Measurements from ENCODE around the gene ITPR3. TPM values are rescaled to one million over a fixed set of nuclear protein-coding genes. Genes with fewer than 3 reads are reported as not detected.

Gene ITPR3
- polyA plus RNA-seq, 1 of the 3 experiments (the other 2 are of a cell fraction), result 8.1 TPM

DNA sequence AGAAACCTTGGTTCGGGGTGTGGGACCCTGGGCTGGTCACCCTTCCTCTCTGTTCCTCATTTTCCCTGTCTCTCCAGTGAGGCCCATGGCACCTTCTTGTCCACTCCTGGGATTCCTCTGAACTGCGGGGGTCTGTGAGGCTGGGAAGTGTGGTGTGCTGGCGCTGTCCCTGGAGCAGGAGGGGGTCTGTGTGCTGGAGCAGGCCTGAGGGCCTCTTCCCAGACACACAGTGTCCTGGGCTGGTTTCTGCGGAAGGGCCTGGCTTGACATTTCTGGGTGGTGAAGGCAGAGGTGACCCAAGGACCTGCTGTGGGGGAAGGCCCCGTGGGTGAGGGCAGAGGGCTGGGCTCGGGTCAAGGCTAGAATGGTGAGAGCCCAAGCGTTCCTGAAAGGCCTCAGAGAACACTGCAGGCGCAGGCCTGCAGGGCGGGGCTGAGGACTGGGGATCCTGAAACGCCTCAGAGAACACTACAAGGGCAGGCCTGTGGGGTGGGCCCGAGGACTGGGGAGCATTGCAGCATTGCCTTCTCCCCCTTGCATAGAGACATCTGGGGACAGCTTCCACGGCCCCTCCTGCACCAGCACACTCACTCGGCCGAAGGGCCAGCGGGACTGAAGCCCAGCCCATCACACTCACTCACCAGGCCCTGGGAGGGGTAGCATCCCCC lies 30.5 kb upstream of the ITPR3 start:
- POLR2A ChIA-PET, result interaction anchor here (1.1 kb wide), 1 partner anchor 17 kb away, joined by 3 read pairs; no protein-coding TSS in a partner anchor
- H3K79me2 ChIP-seq (ENCODE audit: insufficient read depth), result no peaks in the 10 kb centered on the region
- H3K36me3 ChIP-seq (replicated peaks in 1 of 2; ENCODE audit: control insufficient read depth in 1 of 2, insufficient read depth in 2 of 2, low read length in 1 of 2), result no peaks in the 10 kb centered on the region
- WGBS (ENCODE audit: low lambda C conversion rate), result 50% methylated on average over 4 of the region's 15 CpGs
- TF ChIP-seq RAD21 (IDR thresholded peaks at IDR 0.05; ENCODE audit: low read length) (no peak), EZH2phosphoT487 (IDR thresholded peaks at IDR 0.05; ENCODE audit: borderline replicate concordance, low read depth) (no peak), NRF1 (IDR thresholded peaks at IDR 0.05; ENCODE audit: low read depth, low read length) (no peak), RFX5 (IDR thresholded peaks at IDR 0.05; ENCODE audit: low read length) (no peak), REST (IDR thresholded peaks at IDR 0.05; ENCODE audit: low read depth, low read length) (no peak), GABPA (IDR thresholded peaks at IDR 0.05; ENCODE audit: low read depth) (no peak), MXI1 (IDR thresholded peaks at IDR 0.05; ENCODE audit: low read depth, low read length) (no peak), YY1 (IDR thresholded peaks at IDR 0.05; ENCODE audit: low read depth) (no peak), RCOR1 (IDR thresholded peaks at IDR 0.05; ENCODE audit: low read length) (no peak), ELF1 (IDR thresholded peaks at IDR 0.05) (no peak), IRF3 (IDR thresholded peaks at IDR 0.05; ENCODE audit: low read depth, low read length) (no peak), FOSL2 (IDR thresholded peaks at IDR 0.05; ENCODE audit: borderline replicate concordance, low read depth) (no peak), JUND (IDR thresholded peaks at IDR 0.05) (no peak), FOXJ3 (CRISPR knock-in tag; IDR thresholded peaks at IDR 0.05) (no peak)
- TF ChIP-seq, protein P1, sequence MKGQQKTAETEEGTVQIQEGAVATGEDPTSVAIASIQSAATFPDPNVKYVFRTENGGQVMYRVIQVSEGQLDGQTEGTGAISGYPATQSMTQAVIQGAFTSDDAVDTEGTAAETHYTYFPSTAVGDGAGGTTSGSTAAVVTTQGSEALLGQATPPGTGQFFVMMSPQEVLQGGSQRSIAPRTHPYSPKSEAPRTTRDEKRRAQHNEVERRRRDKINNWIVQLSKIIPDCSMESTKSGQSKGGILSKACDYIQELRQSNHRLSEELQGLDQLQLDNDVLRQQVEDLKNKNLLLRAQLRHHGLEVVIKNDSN (IDR thresholded peaks at IDR 0.05; ENCODE audit: borderline replicate concordance, low read depth), result no peak
- H4K20me1 ChIP-seq (ENCODE audit: insufficient read depth), result no peaks in the 10 kb centered on the region
- H2AFZ ChIP-seq (ENCODE audit: low read depth), result 0 out of 2 replicates have a peak overlapping the region, but pooled peaks have one; percentile 53
- CTCF ChIA-PET, result interaction anchor here (0.6 to 8.6 kb wide), 41 partner anchors 7 to 464 kb away, joined by 3 to 188 read pairs (median 6); partner anchors contain the start of genes BAK1 and UQCC2
- peak overlapping the region; percentile 37 to 56; a peak in 2 of 4 replicates for H3K27ac ChIP-seq (ENCODE audit: low read depth in 2 of 2, low read length in 1 of 2)
- no peak overlapping the region for H3K4me3 ChIP-seq (ENCODE audit: low read depth in 2 of 2, low read length in 1 of 2)
- H3K27me3 ChIP-seq (ENCODE audit: insufficient read depth), result no peaks in the 10 kb centered on the region
- no peaks in the 10 kb centered on the region for H3K9me3 ChIP-seq
- H3K9me2 ChIP-seq, result no peaks in the 10 kb centered on the region
- peak overlapping the region; percentile 37; the same call in 1 of the 2 replicates for H3K4me2 ChIP-seq
- no peak for DNase-seq
- H3K4me1 ChIP-seq (ENCODE audit: control insufficient read depth in 1 of 2, insufficient read depth in 2 of 2, low read depth in 1 of 2, low read length in 1 of 2), result peaks cover 11 to 18% of the 10 kb centered on the region in 2 experiments; a peak in 3 of 4 replicates
- H3K9ac ChIP-seq, result peak overlapping the region; percentile 38; the same call in 1 of the 2 replicates
- no peaks in the 10 kb centered on the region for H3F3A ChIP-seq (replicated peaks; ENCODE audit: insufficient read depth)
